ENCODE measurements around the gene NAV3. TPM values are rescaled to one million over a fixed set of nuclear protein-coding genes. Genes with fewer than 3 reads are reported as not detected.

The NAV3 gene
- not detected for total RNA-seq

- DNase-seq: no peak
These were observed at the start of gene NAV3 for GRCh38 chr12:77830583-77831351. TSS of gene NAV3 (plus strand) at chr12:77830894. CDS start at chr12:77831462, 568 bp downstream.

GRCh38 chr12:77782034-77782433 is 48.7 kb upstream of the NAV3 start:
- no peak for DNase-seq

GRCh38 chr12:77782766-77783165 is 47.9 kb upstream of the NAV3 start:
- no peak for DNase-seq

- DNase-seq: no peak
These were observed 45.5 kb upstream of the NAV3 start for GRCh38 chr12:77785211-77785610.

GRCh38 chr12:77786675-77787074 is 44.0 kb upstream of the NAV3 start:
- no peak for DNase-seq

- no peak for DNase-seq
These were observed 42.2 kb upstream of the NAV3 start for GRCh38 chr12:77788231-77789168.

- no peak for DNase-seq
These were observed 35.0 kb upstream of the NAV3 start for GRCh38 chr12:77795699-77796098.

- DNase-seq: no peak
These were observed 33.9 kb upstream of the NAV3 start for GRCh38 chr12:77796775-77797174.

- DNase-seq: no peak
These were observed 30.2 kb upstream of the NAV3 start for GRCh38 chr12:77800501-77800900.

GRCh38 chr12:77808534-77808933 is 22.2 kb upstream of the NAV3 start:
- DNase-seq: no peak

- no peak for DNase-seq
These were observed 17.1 kb upstream of the NAV3 start for GRCh38 chr12:77813558-77813957.

GRCh38 chr12:77814386-77814785 is 16.3 kb upstream of the NAV3 start:
- no peak for DNase-seq

- no peak for DNase-seq
These were observed 14.5 kb upstream of the NAV3 start for GRCh38 chr12:77816196-77816595.

- DNase-seq: no peak
These were observed 13.4 kb upstream of the NAV3 start for GRCh38 chr12:77817276-77817675.

- no peak for DNase-seq
These were observed 12.3 kb upstream of the NAV3 start for GRCh38 chr12:77818351-77818750.

GRCh38 chr12:77821699-77822203 is 8.9 kb upstream of the NAV3 start:
- no peak for DNase-seq

GRCh38 chr12:77833329-77833728 is 2.6 kb downstream of the NAV3 start:
- DNase-seq: no peak

- DNase-seq: no peak
These were observed 3.9 kb downstream of the NAV3 start for GRCh38 chr12:77834618-77835017.

GRCh38 chr12:77835969-77836368 is 5.3 kb downstream of the NAV3 start:
- DNase-seq: no peak

GRCh38 chr12:77837876-77838291 is 7.2 kb downstream of the NAV3 start:
- no peak for DNase-seq

- DNase-seq: no peak
These were observed 10.8 kb downstream of the NAV3 start for GRCh38 chr12:77841521-77841920.

GRCh38 chr12:77842430-77842829 is 11.7 kb downstream of the NAV3 start:
- DNase-seq: no peak

GRCh38 chr12:77845831-77846230 is 15.1 kb downstream of the NAV3 start:
- no peak for DNase-seq

Measured in effector CD4-positive, alpha-beta T cell (primary cell).